A172 (cell line): ENCODE measurements around the gene FGD3. TPM values are rescaled to one million over a fixed set of nuclear protein-coding genes. Genes with fewer than 3 reads are reported as not detected.
"Not testable (repeated sequence)": the region's sequence is repeated elsewhere in the genome, so short reads cannot be mapped to it uniquely, and the experiment has no call there.

Source experiments
- DNase-seq: peaks from one replicate; pipeline ENCODE4 v3.0.0-alpha.2; 2015; ENCODE audit warnings: low spot score
- total RNA-seq: library from RNA; depleted of rRNA; stranded (reverse); fragments of >200 nt; shearing (Covaris generic); gene quantifications from 2 replicates; pipeline ENCODE4 v1.2.3, GENCODE V29; 2014; rRNA removed

Gene FGD3, protein sequence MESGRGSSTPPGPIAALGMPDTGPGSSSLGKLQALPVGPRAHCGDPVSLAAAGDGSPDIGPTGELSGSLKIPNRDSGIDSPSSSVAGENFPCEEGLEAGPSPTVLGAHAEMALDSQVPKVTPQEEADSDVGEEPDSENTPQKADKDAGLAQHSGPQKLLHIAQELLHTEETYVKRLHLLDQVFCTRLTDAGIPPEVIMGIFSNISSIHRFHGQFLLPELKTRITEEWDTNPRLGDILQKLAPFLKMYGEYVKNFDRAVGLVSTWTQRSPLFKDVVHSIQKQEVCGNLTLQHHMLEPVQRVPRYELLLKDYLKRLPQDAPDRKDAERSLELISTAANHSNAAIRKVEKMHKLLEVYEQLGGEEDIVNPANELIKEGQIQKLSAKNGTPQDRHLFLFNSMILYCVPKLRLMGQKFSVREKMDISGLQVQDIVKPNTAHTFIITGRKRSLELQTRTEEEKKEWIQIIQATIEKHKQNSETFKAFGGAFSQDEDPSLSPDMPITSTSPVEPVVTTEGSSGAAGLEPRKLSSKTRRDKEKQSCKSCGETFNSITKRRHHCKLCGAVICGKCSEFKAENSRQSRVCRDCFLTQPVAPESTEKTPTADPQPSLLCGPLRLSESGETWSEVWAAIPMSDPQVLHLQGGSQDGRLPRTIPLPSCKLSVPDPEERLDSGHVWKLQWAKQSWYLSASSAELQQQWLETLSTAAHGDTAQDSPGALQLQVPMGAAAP
- total RNA-seq = 0.10 and 0.12 TPM in 2 replicates

DNA sequence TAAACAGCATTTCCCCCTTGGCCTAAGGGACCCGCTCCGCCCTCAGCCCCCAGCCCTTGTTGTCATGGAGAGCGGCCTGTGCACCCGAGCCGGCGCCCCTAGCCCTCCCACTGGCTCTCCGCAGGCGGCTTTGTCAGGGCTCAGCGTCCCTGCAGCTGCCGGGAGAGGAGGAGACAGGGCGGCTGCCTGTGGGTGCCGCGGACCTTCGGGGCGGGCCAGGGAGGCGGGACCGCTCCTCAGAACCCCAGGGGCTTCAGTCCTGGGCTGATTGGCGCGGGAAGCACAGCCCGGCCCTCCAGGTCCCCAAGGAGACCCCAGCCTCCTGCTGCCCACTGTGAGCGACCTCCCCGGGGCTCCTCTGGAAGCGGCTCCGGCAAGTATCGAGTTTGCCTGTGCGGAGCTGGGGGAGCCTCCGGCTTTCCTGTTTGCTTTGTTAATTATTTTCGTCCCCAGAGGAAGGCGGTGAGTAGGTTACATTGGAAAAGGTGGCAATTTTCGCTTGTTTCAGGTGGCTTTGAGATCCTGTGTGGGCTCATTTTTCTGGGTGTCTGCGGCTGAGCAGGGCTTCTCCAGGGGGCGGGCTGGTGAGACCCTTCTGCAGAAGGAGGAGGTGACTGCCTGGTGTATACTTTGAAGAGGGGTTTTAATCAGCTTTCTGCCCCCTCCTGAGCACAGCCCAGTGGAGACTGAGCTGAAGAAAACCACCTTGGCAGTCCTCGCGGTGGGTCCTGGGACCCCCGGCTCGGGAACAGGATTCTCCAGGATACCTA is at the start of gene FGD3:
FGD3 (plus strand) TSS at position 256 of the 770 bp plus-strand sequence. CDS start 28,734 bp downstream, outside the sequence.
- DNase-seq = no peak

DNA sequence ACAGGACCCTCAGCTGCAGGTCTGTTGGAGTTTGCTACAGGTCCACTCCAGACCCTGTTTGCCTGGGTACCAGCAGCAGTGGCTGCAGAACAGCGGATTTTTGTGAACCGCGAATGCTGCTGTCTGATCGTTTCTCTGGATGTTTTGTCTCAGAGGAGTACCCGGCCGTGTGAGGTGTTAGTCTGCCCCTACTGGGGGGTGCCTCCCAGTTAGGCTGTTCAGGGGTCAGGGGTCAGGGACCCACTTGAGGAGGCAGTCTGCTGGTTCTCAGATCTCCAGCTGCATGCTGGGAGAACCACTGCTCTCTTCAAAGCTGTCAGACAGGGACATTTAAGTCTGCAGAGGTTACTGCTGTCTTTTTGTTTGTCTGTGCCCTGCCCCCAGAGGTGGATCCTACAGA is 42.2 kb upstream of the FGD3 start:
- DNase-seq = not testable (repeated sequence)

DNA sequence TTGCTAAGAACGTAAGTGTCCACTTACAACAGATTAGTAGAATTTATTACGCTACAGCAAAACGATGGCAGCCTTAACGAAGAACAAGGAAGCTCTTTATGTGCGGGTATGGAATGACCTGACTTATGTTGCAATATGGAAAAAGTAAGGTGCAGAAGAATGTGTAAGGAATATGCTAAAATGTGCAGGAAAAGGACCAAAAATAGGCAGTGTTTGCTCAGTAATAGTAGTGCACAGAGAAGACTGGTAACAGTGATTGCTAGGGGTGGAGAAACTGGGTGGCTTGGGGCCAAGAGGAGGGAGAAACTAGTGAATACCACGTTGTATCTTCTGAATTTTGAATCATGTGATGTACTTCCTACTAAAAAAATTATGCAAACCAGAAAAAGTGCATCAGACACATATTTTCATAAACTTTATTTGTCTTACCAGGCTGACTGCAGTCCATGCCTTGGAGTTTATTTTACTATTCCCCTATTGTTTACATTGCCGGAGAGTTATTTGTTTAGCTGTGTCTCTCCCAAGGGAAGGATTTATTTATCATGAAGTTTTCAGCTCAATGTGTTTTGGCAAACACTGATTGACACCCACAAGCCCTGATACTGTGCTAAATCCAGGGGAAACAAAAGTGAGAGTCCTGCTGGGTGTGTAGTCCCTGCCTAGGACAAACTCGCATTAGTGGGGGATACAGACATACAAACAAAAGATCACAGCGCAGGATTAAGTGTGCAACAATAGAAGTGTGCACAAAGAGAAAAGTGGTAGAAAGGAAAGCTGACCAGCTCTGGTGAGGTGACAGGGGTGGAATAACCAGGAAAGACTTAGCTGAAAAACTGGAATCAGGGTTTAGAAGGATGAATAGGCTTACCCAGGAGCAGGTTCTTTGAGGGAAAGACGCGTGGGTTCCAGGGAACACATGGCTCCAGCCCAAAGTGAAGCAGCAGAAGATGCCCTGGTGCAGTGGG is 35.5 kb upstream of the FGD3 start:
- DNase-seq = no peak

DNA sequence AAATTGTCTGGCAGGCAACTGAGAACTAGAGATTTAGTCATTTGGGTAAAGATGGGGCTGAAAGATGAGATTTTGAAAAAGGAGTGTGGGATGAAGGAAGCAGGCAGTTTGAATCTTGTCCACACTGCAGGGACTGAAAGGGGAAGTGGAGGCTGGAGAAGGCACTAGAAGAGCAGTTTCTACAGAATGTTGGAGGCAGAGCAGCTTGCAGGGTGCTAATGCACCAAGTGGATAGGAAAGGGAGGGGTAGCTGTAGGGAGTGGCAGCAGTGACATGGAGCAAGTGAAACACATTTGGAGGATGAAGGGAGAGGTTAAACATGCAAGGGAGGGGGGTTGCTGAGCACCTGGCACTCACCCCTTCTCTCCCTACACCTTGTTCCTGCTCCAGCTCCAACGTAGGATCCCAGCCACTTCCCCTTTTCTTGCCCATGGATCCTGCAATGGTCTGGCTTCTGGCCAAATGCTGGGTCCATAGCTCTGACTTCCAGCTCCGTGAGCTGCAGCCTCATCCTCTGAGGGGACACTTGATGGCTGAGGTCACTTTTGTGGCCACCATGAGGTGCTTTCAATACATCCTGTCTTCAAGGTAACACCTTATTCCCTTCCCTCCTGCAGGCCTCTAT is 30.0 kb upstream of the FGD3 start:
- no peak for DNase-seq

DNA sequence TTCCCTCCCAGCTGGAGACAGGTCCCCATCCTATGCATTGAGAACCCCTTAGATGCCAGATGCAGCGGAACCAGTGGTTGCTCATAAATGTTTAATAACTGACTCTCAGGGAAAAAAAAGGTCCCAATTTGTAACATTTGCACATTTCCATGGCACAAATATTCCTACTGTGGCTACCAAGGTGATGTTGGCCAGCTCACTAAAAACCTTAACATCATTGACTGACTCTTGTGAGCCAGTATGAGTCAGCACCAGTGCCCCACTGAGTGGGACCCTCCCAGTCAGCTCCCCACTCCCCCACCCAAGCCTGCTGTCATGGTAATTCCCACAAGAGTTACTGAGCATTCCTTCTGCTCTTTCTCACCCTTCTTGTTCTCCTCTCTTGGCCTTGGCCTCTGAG is 26.9 kb upstream of the FGD3 start:
- DNase-seq = no peak

DNA sequence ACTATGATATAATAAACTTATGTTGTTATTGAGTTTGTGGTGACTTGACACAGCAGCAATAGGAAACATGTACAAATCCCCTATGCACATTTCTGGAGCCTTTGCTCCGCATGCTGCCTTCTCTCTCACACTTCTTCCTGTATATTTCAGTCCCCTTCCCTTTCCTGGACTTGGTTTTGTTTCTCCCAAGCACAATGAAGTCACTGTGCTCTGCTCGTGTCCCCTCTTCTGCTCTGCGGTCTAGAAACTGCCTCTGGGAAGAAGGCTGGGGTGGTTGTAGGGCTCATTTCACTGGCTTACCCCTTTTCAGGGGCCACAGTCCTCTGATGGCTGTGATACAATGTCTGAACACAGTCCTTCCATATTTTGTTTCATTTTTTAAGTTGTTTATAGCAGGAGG is 15.7 kb upstream of the FGD3 start:
- DNase-seq = no peak

DNA sequence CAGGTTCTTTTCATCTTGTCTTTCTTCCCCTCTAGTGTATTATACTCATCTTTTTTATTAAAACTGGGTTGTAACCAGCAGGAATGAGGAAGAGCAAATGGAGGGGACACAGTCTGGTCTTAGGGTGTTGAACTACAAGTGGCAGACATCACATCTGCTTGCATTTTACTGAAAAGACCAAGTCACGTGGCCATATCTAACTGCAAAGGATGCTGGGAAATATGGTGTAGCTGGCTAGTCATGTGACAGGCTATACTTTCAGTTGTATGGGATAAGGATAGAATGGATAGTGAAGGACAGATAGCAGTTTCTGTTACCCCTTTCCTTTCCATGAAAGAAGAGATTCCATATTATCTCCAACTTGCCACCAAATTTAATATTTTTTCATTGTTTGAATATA is 13.0 kb upstream of the FGD3 start:
- no peak for DNase-seq

DNA sequence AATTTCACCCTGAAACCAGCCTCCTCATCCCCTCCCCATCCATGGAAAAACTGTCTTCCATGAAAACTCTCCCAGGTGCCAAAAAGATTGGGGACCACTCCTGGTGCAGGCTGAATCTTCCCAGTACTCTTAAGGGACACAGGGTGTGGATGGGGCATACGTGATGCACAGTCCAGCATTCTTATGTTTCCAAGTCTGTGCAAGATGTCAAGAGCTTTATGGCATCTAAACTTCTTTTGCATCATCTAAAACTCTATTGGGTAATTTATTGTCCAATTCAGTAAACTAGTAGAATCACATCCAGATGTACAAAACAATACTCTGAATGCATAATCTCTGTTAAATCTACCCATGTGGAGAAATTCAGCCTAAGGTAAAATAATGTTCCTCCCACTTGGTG is 9.3 kb upstream of the FGD3 start:
- no peak for DNase-seq

DNA sequence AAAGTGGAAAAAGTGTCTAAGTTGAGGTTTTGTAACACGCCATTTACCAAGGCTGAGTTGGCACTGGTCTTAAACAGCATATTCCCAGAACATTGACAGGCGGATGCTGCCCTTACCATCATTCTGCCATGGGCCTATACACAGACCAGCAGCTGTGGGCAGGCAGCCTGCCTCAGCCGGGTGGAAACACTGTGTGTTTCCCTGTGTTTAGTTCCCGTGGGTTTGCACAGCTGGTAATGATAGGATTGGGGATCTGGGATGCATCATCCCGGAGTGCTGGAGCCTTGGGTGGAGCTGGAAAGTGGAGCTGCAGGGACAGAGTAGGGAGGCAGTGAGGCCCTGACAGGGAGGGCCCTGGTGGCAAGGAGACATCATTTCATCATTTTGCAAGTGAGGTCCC is 5.5 kb upstream of the FGD3 start:
- no peak for DNase-seq

DNA sequence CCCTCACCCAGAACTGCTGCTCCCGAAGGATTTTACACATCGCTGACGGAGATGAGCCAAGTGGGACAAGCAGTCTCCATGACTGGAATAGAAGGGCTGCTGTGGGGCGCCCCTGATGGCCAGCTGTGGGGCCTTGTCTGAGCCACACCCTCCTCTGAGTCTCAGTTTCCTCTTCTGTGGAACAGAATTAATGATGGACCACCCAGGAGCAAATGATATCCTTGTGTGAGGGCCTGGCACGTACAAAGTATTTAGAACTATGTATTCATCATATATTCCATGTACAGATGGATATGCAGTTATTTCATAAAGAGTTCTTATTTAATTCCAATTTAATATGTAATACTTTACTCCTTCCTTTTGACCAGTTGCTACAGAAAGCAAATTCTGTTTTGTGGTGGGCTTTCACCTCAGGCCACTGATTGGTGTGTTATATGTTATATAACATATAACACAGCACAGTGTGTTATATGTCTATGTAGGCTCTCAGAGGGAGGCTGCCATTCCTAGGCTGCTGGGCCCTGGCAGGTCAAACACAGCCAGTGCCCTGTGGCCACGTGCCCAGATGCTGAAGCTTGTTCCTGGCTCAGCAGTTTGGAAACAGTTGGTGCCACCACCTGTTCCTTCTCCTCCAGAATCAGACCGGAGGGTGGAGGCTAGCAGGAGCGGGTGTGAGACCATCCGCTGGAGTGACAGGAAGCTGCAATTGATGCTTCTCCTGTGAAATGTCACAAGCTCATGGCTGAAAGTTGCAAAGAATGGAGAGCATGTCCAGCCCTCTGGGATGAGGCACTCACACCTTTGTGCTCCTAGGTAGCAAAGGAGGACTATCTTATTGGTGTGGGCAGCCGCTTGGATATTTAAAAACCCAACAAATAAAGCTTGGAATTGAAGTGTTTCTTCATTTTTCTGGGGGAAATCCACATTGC is 4.4 kb upstream of the FGD3 start:
- DNase-seq = no peak

DNA sequence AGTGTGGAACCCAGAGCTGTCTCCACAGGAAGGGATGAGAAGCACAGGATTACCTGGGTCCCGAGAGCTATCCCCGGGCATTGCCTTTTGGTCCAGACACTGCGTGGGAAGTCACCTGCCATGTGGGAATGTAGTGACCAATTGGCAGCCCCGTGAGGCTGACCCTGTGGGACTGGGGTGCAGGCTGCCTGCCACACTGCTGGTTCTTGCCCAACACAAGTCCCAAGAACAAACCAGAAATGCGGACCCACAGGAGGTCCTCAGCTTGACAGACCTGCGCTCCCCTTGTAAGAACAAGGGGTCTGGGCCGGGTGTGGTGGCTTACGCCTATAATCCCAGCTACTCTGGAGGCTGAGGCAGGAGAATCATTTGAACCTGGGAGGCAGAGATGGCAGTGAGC is 2.4 kb upstream of the FGD3 start:
- DNase-seq = no peak

DNA sequence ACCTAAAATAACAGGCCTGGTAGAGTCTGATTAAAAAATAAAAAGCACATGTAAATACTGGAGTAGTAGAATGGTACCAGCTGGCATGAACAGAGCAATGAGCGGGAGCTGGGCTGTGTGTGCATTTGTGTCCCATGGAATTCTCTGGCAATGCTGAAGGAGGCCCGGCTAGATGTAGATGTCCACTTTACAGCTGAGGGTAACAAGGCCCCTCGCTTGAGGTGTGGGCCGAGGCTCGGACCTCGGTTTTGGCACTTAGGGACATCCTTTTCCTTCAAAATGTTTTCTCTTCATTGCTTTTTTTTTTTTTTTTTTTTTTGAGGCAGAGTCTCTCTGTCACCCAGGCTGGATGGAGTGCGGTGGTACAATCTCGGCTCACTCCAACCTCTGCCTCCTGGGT is 1.5 kb upstream of the FGD3 start:
- DNase-seq = no peak

DNA sequence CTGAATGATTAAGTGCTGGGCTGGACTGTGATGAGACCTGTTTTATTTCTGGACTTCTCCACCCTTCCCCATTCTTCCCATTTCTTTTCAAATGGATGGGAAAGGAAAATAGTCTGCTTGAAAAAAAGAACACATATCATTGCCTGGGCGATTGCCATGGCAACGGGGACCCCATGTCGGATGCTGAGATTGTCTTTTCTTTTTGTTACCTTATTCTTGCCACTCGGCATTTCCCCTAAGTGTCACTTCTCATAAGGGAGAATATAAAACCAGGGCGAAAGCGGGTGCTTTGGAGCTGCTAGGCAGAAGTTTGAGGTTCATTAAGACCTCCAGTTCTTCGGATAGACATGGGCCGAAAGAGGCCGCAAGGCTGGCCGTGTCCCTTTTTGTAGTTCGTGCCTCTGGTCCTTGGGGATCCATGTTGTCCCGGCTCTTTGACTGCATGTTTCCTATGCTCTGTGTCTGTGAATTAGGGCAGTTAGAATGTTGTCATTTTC is 763 bp downstream of the FGD3 start:
- no peak for DNase-seq

DNA sequence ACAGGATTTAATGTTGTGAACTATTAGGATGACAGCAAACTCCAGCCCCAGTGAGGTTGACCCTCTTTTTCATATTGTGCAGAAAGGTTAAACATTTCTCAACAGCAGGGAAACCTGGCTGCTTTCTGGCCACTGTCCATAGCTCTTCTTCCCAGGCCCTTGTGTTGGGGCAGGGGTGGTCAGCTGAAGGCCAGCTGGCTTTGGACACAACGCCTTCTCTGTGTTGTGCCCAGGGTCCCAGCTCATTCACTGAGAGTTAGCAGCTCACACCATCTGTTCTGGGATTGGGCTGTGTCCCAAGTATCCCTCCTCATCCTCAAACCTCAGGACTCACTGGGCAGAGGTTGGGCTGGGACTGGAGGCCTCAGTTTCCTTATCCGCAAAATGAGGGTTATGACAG is 1.3 kb downstream of the FGD3 start:
- no peak for DNase-seq

DNA sequence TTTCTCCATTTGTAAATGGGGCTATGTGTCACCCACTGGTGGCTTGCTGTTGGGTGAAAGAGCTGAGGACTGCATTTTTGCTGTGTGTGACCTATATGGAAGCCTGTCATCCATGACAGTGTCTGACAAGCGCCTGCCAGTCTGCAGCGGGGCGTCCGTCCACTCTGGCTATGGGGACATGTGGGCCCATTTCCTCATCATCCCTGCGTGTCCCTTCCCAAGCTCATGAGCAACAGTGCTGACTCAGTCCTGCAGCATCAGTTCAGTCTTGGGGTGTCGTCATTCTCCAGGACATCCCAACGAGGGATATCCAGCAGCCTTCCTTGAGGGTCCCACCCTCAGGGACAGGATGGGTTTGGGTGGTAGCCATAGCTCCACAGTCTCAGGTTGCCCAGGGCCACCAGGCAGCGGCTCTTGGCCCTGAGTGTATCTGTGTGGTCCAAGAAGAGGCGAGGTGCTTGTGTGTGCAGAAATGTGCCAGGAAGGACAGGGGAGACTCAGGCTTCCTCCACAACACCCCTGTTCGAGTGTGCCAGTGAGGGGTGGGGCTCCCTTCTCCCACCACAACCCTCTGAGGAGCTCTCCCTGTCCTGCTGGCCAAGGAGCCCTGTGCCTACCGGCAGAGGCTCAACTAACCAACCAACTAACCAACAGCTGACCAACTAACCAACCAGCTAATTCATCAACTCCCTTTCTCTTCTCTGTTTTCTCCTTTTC is 2.1 kb downstream of the FGD3 start:
- no peak for DNase-seq

DNA sequence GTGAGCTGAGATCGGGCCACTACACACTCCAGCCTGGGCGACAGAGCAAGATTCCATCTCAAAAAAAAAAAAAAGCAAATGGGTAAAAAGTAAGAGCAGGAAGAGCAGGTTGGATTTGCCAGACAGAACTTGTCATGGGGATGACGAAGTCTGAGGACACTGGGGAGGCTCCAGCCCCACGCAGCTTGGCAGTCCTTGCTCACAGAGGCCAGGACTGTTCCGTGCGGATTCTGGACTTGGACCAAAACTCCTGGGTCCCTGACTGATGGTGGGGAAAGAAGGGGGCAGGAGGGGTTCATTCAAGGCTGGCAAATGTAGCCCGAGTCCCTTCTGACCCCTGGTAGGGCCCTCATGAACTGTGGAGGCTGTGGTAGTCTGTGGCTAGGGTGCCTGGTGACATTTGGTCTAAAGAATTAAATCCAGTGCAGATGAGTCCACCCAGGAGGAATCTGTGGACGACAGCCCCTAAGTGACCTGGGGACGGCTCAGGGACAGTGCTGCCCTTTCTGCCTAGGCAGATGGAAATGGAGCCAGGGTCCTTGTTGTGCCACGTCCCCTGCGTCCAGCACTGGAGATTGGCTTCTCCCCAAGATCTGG is 3.1 kb downstream of the FGD3 start:
- no peak for DNase-seq

DNA sequence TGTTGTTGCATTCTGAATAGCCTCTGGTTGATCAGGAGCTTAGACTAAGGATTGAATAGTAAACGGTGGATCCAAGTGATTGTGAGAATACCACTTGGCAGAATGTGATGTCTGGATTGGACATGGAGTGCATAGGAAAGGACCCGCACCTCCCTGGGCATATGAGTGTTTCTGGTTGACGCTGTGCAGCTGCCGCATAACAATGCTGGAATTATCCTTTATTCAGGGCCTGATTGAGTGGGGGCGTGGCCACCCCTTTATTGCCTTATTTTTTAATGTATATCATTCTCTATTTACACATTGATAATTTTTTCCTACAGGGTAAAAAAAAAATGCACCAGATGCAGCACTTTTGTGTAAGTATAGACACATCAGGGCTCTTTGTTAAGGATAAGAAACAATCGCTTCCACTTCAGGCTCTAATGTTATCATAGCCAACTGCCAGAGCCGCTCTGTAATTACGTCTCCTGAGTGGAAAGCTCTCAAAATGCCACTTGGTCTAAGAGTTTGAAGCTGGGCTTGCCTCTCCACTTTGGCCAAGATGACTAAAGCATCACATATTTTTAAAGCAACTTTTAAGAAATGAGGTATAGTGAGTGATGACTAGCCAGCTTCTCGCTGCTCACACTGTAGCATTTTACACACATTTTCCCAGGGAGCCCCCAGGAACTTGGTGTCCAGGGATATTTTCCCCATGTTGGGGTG is 5.7 kb downstream of the FGD3 start:
- peak; percentile 36 for DNase-seq
